Activated CD4-positive, CD25-positive, alpha-beta regulatory T cell treated with anti-CD3 and anti-CD28 coated beads, Interleukin-2, amount 50 U/mL, for 16 hours (primary cell): Measurements from ENCODE around the gene ETS2.
"Not testable (repeated sequence)": the region's sequence is repeated elsewhere in the genome, so short reads cannot be mapped to it uniquely, and the experiment has no call there.

ENCODE experiments used
- DNase-seq: peaks from one replicate; pipeline ENCODE4 v3.0.0-alpha.2; 2020; ENCODE audit warnings: low read depth, low spot score

ETS2 gene

GRCh38 chr21:38817371-38818324, 11.9 kb downstream of the ETS2 start:
- no peak for DNase-seq

- DNase-seq: no peak
These were observed 12.6 kb downstream of the ETS2 start for GRCh38 chr21:38818325-38818723.

- no peak for DNase-seq
These were observed 13.5 kb downstream of the ETS2 start for GRCh38 chr21:38819051-38819718.

- no peak for DNase-seq
These were observed 14.0 kb downstream of the ETS2 start for GRCh38 chr21:38819719-38820159.

- DNase-seq: no peak
These were observed 14.9 kb downstream of the ETS2 start for GRCh38 chr21:38820471-38821239.

GRCh38 chr21:38821248-38821647, 15.5 kb downstream of the ETS2 start:
- no peak for DNase-seq

- DNase-seq: no peak
These were observed 16.4 kb downstream of the ETS2 start for GRCh38 chr21:38821959-38822682.

GRCh38 chr21:38822778-38823238, 17.1 kb downstream of the ETS2 start:
- no peak for DNase-seq

- no peak for DNase-seq
These were observed 18.0 kb downstream of the ETS2 start for GRCh38 chr21:38823737-38824123.

GRCh38 chr21:38824124-38824822, 18.5 kb downstream of the ETS2 start:
- DNase-seq: no peak

- no peak for DNase-seq
These were observed 19.5 kb downstream of the ETS2 start for GRCh38 chr21:38825269-38825668.

- no peak for DNase-seq
These were observed 20.2 kb downstream of the ETS2 start for GRCh38 chr21:38825921-38826320.

GRCh38 chr21:38828111-38828510, 22.4 kb downstream of the ETS2 start:
- DNase-seq: not testable (repeated sequence)

- DNase-seq: no peak
These were observed 25.2 kb downstream of the ETS2 start for GRCh38 chr21:38830671-38831525.

GRCh38 chr21:38831526-38832467, 26.1 kb downstream of the ETS2 start:
- peak; percentile 4 for DNase-seq

- no peak for DNase-seq
These were observed 26.9 kb downstream of the ETS2 start for GRCh38 chr21:38832664-38833063.

GRCh38 chr21:38833117-38833516, 27.4 kb downstream of the ETS2 start:
- no peak for DNase-seq

GRCh38 chr21:38834725-38835124, 29.0 kb downstream of the ETS2 start:
- no peak for DNase-seq
